ENCODE data around the gene SLF2.

Gene SLF2

DNA sequence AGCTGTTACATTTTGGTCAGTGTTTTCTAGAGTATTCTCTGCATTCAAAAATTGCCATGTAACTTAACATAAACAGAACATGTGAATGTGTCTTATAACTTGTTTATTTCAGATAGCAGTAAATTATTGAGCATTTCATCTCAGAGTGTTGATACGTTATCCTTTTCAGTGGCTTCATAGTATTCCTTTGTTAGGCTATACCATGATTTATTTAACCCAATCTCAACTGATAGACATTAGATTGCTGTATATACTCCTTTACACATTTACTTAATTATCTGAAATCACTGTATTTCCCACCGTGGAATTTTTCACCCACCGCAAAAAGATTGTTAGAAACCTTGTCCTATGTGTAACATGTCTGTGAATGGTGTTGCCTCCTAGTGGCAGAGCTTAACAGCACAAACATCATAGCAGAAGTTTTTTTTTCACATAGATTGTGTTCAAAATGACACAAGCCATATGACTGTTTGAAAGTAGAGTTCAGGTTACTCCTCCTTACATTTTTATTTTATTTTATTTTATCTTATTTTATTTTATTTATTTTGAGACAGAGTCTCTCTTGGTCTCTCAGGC is 21.4 kb downstream of the SLF2 start:
- DNase-seq (ENCODE audit: extremely low spot score, insufficient read length, low read depth) (no peak), FAIRE-seq (peak; percentile 63)

DNA sequence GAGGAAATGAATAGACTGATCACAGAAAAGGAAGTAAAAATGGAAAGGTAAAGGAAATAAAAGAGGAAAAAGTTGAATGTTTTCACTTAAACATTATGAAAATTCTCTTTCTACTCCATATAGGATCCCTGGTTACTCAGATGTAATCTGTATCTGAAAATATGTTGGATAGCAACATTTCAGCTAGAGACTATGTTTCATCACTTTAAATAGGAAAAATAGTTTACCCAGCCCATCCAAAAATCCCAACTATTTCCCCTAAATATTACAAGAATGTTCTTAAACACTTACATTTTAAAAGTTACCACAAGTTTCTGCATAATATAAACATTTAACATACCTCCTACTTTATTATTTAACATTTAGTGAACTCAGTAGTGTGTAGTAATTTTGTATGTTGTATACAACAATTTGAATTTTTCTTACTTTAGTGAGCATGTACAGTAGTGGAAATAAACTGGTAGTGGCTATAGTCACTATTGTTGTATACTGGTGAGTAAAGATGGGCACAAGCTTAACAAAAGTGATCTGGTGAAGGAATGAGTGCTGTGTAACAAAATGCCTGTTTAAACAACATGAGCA is 27.1 kb downstream of the SLF2 start:
- DNase-seq (ENCODE audit: extremely low spot score, insufficient read length, low read depth): no peak
- no peak for FAIRE-seq

DNA sequence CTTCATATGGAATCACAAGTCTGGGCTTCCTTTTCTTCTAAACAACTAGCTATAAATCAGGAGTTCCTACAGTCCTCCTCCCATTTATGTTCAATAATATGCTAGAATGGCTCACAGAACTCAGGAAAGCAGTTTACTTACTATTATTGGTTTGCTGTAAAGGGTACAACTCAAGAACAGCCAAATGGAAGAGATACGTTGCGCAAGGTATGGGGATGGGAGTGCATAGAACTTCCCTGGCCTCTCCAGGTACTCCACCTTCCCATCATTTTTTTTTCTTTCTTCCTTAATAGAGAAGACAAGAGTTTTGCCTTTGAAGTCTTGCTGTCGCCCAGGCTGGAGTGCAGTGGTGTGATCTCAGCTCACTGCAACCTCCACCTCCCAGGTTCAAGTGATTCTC is 29.5 kb downstream of the SLF2 start:
- no peak for FAIRE-seq
- no peak for DNase-seq (ENCODE audit: extremely low spot score, insufficient read length, low read depth)

DNA sequence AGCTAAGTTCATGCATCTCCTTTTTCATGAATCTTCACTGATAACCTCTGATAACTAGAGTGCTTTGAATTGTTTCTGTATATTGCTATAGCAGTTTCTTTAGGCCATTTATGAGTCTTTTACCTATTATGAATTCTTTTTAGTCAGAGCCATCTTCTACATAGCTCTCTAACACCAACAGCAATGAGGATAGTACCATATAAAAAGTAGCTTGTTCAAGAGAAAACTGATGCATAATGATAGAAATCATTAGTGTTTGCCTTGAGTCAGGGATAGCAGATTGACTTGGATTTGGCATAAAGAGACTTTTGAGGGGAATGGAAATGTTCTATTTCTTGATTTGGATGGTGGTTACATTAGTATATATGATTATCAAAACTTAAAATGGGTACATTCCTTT is 30.7 kb downstream of the SLF2 start:
- DNase-seq (ENCODE audit: extremely low spot score, insufficient read length, low read depth): no peak
- no peak for FAIRE-seq

- DNase-seq (ENCODE audit: extremely low spot score, insufficient read length, low read depth) (no peak), FAIRE-seq (no peak)
Measured at GRCh38 chr10:100945754-100946153, 33.0 kb downstream of the SLF2 start.

DNA sequence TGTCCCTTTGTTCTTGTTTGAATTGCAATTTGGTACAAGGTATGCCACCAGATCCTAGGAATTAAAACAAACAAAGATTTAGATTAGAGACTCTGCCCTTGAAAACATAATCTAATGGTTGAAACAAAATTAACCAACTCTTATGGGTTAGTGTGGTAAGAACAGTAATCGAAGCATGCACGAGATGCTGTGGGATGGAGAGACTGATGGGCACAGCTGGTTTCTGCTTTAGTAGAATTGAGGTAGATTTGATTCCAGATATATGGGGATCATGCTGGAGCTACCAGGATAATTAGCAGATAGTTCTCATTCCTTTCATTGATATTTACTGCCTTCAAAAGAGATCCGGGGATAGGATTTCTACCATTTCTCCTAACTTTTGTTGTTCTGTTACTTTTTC is 36.2 kb downstream of the SLF2 start:
- DNase-seq (ENCODE audit: extremely low spot score, insufficient read length, low read depth): no peak

GRCh38 chr10:100960251-100960650 is 47.5 kb downstream of the SLF2 start:
- FAIRE-seq: no peak
- no peak for DNase-seq (ENCODE audit: extremely low spot score, insufficient read length, low read depth)

More for the DNA sequence above, 36.2 kb downstream of the SLF2 start:
- no peak for FAIRE-seq

DNA sequence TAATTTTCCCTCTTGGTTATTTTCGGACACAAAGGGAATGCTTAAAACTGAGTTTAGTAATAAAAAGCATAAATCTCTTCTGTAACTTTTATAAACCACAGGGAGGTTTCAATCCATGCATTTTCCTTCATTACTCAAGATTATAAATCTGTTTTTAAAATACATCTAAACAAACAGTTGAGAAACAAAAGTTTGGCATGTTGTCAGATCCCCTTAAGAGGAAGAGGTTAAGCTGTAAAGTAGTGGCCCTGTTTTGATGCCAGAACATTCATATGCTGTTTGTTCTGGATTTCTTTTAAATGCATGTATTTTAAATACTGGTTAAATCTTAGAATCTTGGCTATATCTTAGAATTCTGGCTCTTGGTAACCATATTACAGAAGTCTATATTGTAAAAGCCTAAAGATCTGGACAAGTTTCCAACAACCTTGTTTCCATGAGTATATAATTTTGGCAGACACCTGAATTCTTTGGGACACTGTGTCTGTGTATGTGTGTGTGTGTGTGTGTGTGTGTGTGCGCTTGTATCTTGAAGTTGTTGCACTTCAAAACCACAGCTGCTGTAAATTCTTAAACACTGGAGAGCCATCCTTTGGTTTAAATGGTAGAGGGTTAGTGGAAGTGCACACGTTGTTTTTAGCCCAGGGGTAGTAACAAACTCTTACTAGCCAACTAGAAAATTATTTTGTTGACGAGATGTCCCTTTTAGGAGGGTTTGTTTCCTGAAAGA is 49.8 kb downstream of the SLF2 start:
- FAIRE-seq: no peak
- no peak for DNase-seq (ENCODE audit: extremely low spot score, insufficient read length, low read depth)

GRCh38 chr10:100963826-100964225 is 51.1 kb downstream of the SLF2 start:
- no peak for FAIRE-seq
- no peak for DNase-seq (ENCODE audit: extremely low spot score, insufficient read length, low read depth)

GRCh38 chr10:100965820-100966219 is 53.1 kb downstream of the SLF2 start:
- FAIRE-seq: no peak

GRCh38 chr10:100966887-100967286 is 54.1 kb downstream of the SLF2 start:
- FAIRE-seq (no peak), DNase-seq (ENCODE audit: extremely low spot score, insufficient read length, low read depth) (no peak)

More at GRCh38 chr10:100965820-100966219, 53.1 kb downstream of the SLF2 start:
- DNase-seq (ENCODE audit: extremely low spot score, insufficient read length, low read depth): no peak

- FAIRE-seq (no peak), DNase-seq (ENCODE audit: extremely low spot score, insufficient read length, low read depth) (no peak)
Measured at GRCh38 chr10:100967332-100967731, 54.6 kb downstream of the SLF2 start.

DNA sequence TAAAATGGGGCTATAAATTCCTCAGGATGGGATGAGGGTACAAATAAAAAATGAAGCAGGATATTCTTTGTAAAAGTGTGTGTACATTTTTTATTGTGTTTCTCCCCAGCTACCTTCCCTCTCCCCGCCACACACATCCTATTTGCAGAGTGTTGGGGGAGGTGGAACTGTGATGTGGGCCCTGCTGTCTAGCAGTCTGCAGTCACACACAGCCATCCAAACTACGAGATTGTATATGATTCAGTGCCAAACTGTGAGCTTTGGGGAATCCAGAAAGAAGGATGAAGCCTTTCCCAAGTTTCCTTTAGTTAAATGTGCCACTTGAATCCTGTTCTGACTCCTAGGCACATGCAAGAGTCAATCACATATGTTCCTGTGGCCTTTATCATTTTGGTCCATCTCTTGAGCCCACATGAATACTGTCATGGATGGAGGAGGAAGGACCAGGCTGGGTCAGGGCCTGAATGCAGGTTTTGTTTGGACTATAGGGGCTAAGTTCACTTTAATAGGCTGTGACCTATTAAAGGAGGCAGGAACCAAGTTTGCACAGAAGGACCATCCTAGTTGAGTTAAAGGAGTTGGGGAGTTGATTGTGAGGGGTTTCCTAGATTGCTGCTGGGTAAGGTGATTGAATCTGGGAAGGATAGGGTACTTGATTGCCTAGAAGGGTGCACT is 55.4 kb downstream of the SLF2 start:
- DNase-seq (ENCODE audit: extremely low spot score, insufficient read length, low read depth) (no peak), FAIRE-seq (no peak)

DNA sequence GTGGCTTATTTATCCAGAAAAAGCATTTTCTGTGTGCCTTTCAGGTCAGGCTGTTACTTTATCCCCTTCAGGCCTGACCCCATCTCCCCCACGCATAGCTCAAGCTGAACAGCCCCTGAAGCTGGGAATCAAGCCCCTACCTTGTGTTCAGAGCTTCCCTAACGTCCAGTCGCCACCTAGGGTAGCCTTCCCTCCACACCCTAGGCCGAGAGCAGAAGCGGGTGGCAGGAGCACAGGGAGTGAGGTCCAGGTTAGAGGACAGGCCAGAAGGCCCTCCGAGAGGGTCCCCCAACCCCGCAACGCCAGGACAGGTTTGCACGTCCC is 56.1 kb downstream of the SLF2 start:
- no peak for FAIRE-seq
- DNase-seq (ENCODE audit: extremely low spot score, insufficient read length, low read depth): no peak

- FAIRE-seq (no peak), DNase-seq (ENCODE audit: extremely low spot score, insufficient read length, low read depth) (peak; percentile 32)
Measured at GRCh38 chr10:100969187-100970075, 56.7 kb downstream of the SLF2 start, which contains the start of gene SEMA4G. Gene SEMA4G (plus strand): TSS chr10:100969504. CDS start chr10:100972913, 3,409 bp downstream.

- no peak for FAIRE-seq
- no peak for DNase-seq (ENCODE audit: extremely low spot score, insufficient read length, low read depth)
Measured at GRCh38 chr10:100970076-100970913, 57.5 kb downstream of the SLF2 start.

DNA sequence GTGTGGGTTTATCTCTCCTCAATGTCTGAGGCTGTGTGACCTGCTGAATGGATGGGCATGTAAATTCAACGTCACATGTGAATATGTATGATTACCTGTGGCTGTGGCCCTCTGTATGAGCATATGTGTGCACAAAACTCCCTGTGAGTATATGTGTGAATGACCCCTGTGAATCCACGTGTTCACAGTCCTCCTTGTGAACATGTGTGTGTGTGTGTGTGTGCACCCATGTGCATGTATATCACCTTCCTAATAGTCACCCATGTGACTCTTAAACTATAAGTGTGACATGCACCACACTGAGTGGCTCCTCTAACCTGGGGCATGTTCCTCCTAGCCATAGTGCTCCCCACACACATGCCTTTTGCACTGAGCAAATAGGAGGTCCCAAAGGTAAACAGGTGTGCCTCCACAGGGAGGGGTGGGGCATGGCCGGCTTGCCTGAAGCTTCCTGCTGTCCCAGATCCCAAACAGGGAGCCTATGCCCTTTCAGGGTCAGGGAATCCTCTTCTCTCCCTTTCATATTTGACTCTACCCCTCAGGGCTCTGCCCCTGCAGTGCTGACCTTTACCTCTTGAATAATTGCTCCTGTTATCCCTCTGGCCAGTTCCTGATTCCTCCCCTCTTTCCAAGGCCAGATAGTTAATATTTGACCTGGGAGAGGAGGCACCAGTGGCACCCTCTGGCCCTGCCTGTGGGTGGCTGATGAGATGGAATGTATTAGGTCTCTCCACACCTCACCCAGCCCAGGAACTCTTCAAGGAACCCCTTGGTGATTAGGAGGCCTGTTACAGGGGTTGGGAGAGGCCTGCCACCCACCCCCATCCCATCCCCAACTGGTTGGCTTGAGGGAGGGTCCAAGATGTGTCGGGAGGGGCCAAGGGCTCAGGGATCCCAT is 58.4 kb downstream of the SLF2 start:
- DNase-seq (ENCODE audit: extremely low spot score, insufficient read length, low read depth): no peak
- no peak for FAIRE-seq

All from GM18507 (cell line).